Activated naive CD8-positive, alpha-beta T cell treated with anti-CD3 and anti-CD28 coated beads, Interleukin-2, amount 50 U/mL, for 24 hours (primary cell): Measurements from ENCODE around the gene STIM1.
"Not testable (repeated sequence)": the region's sequence is repeated elsewhere in the genome, so short reads cannot be mapped to it uniquely, and the experiment has no call there.

ENCODE experiments used
- ATAC-seq: fragments of 150-1000 bp; cut with Tn5 transposase; one replicate; pipeline ENCODE4 v1.10.0; 2021
- DNase-seq: peaks from one replicate; pipeline ENCODE4 v3.0.0; 2021
- H3K27ac Mint-ChIP-seq: one replicate; pipeline ENCODE4 v1.8.0; 2021; ENCODE audit warnings: mild to moderate bottlenecking, mixed read lengths
- H3K27me3 Mint-ChIP-seq: one replicate; pipeline ENCODE4 v1.8.0; 2021; ENCODE audit warnings: mixed read lengths
- H3K36me3 Mint-ChIP-seq: one replicate; pipeline ENCODE4 v1.8.0; 2021; ENCODE audit warnings: low read depth, mixed read lengths
- H3K4me1 Mint-ChIP-seq: one replicate; pipeline ENCODE4 v1.8.0; 2021; ENCODE audit warnings: mixed read lengths
- H3K4me3 Mint-ChIP-seq: one replicate; pipeline ENCODE4 v1.8.0; 2021; ENCODE audit warnings: mild to moderate bottlenecking, moderate library complexity, mixed read lengths
- H3K9me3 Mint-ChIP-seq: one replicate; pipeline ENCODE4 v1.8.0; 2021; ENCODE audit warnings: mixed read lengths

The STIM1 gene

GRCh38 chr11:4041731-4042391, 186.4 kb downstream of the STIM1 start:
- DNase-seq = no peak
- Mint-ChIP-seq H3K4me3 (no peak overlapping the region), H3K27ac (no peak overlapping the region), H3K36me3 (peaks cover 7% of the 10 kb centered on the region), H3K27me3 (no peaks in the 10 kb centered on the region), H3K9me3 (no peaks in the 10 kb centered on the region), H3K4me1 (peaks cover 17% of the 10 kb centered on the region)
- ATAC-seq = no peak

- Mint-ChIP-seq H3K36me3 (no peaks in the 10 kb centered on the region), H3K27me3 (no peaks in the 10 kb centered on the region), H3K4me3 (no peak overlapping the region), H3K27ac (no peak overlapping the region), H3K9me3 (no peaks in the 10 kb centered on the region), H3K4me1 (peaks cover 32% of the 10 kb centered on the region)
- ATAC-seq (no peak), DNase-seq (no peak)
These were observed 189.6 kb downstream of the STIM1 start for GRCh38 chr11:4044976-4045646.

- DNase-seq = no peak
- ATAC-seq = peak; percentile 78
These were observed 192.9 kb downstream of the STIM1 start for GRCh38 chr11:4048340-4048739.

GRCh38 chr11:4049006-4049405, 193.5 kb downstream of the STIM1 start:
- ATAC-seq (no peak), DNase-seq (no peak)
- no peak overlapping the region for H3K4me3 Mint-ChIP-seq
- no peaks in the 10 kb centered on the region for H3K9me3 Mint-ChIP-seq
- peaks cover 22% of the 10 kb centered on the region for H3K4me1 Mint-ChIP-seq
- peaks cover 14% of the 10 kb centered on the region for H3K36me3 Mint-ChIP-seq
- H3K27me3 Mint-ChIP-seq = no peaks in the 10 kb centered on the region
- H3K27ac Mint-ChIP-seq = no peak overlapping the region

More at GRCh38 chr11:4048340-4048739, 192.9 kb downstream of the STIM1 start:
- H3K4me3 Mint-ChIP-seq = no peak overlapping the region
- H3K27me3 Mint-ChIP-seq = no peaks in the 10 kb centered on the region
- H3K27ac Mint-ChIP-seq = no peak overlapping the region
- H3K9me3 Mint-ChIP-seq = no peaks in the 10 kb centered on the region
- peaks cover 25% of the 10 kb centered on the region for H3K4me1 Mint-ChIP-seq
- H3K36me3 Mint-ChIP-seq = peaks cover 14% of the 10 kb centered on the region

GRCh38 chr11:4050138-4050537, 194.7 kb downstream of the STIM1 start:
- peaks cover 14% of the 10 kb centered on the region for H3K36me3 Mint-ChIP-seq
- H3K4me3 Mint-ChIP-seq = no peak overlapping the region
- no peaks in the 10 kb centered on the region for H3K9me3 Mint-ChIP-seq
- H3K4me1 Mint-ChIP-seq = peaks cover 20% of the 10 kb centered on the region
- H3K27ac Mint-ChIP-seq = no peak overlapping the region
- H3K27me3 Mint-ChIP-seq = no peaks in the 10 kb centered on the region
- ATAC-seq (no peak), DNase-seq (no peak)

GRCh38 chr11:4053200-4053599, 197.7 kb downstream of the STIM1 start:
- H3K9me3 Mint-ChIP-seq, DNase-seq, H3K4me3 Mint-ChIP-seq, H3K27me3 Mint-ChIP-seq, ATAC-seq: not testable (repeated sequence)
- peaks cover 30% of the 10 kb centered on the region for H3K4me1 Mint-ChIP-seq
- H3K36me3 Mint-ChIP-seq = peaks cover 22% of the 10 kb centered on the region
- peak overlapping the region; percentile 4 for H3K27ac Mint-ChIP-seq

GRCh38 chr11:4054643-4055042, 199.2 kb downstream of the STIM1 start:
- peaks cover 25% of the 10 kb centered on the region for H3K36me3 Mint-ChIP-seq

GRCh38 chr11:4059424-4059823, 204.0 kb downstream of the STIM1 start:
- H3K27me3 Mint-ChIP-seq = no peaks in the 10 kb centered on the region
- DNase-seq (no peak), ATAC-seq (no peak)
- no peak overlapping the region for H3K4me3 Mint-ChIP-seq
- no peaks in the 10 kb centered on the region for H3K9me3 Mint-ChIP-seq
- peak overlapping the region; percentile 10 for H3K27ac Mint-ChIP-seq
- peaks cover 16% of the 10 kb centered on the region for H3K36me3 Mint-ChIP-seq
- peaks cover 27% of the 10 kb centered on the region for H3K4me1 Mint-ChIP-seq

More at GRCh38 chr11:4054643-4055042, 199.2 kb downstream of the STIM1 start:
- ATAC-seq (no peak), DNase-seq (no peak)
- H3K27ac Mint-ChIP-seq = no peak overlapping the region
- no peaks in the 10 kb centered on the region for H3K9me3 Mint-ChIP-seq
- no peak overlapping the region for H3K4me3 Mint-ChIP-seq
- no peaks in the 10 kb centered on the region for H3K27me3 Mint-ChIP-seq
- peaks cover 27% of the 10 kb centered on the region for H3K4me1 Mint-ChIP-seq

GRCh38 chr11:4060182-4060923, 204.9 kb downstream of the STIM1 start:
- H3K36me3 Mint-ChIP-seq = peaks cover 14% of the 10 kb centered on the region
- H3K4me1 Mint-ChIP-seq = peaks cover 35% of the 10 kb centered on the region
- H3K27me3 Mint-ChIP-seq = no peaks in the 10 kb centered on the region
- DNase-seq (no peak), ATAC-seq (no peak)
- H3K27ac Mint-ChIP-seq = no peak overlapping the region
- H3K9me3 Mint-ChIP-seq = no peaks in the 10 kb centered on the region
- no peak overlapping the region for H3K4me3 Mint-ChIP-seq

- Mint-ChIP-seq H3K36me3 (peaks cover 10% of the 10 kb centered on the region), H3K27ac (no peak overlapping the region), H3K4me1 (peaks cover 47% of the 10 kb centered on the region), H3K27me3 (no peaks in the 10 kb centered on the region), H3K4me3 (no peak overlapping the region), H3K9me3 (no peaks in the 10 kb centered on the region)
- ATAC-seq (no peak), DNase-seq (no peak)
These were observed 206.2 kb downstream of the STIM1 start for GRCh38 chr11:4061700-4062099.

GRCh38 chr11:4063348-4063747, 207.9 kb downstream of the STIM1 start:
- H3K9me3 Mint-ChIP-seq = no peaks in the 10 kb centered on the region
- H3K27me3 Mint-ChIP-seq = no peaks in the 10 kb centered on the region
- no peak overlapping the region for H3K27ac Mint-ChIP-seq
- DNase-seq (no peak), ATAC-seq (no peak)
- H3K4me3 Mint-ChIP-seq = no peak overlapping the region
- H3K36me3 Mint-ChIP-seq = peaks cover 10% of the 10 kb centered on the region
- peaks cover 46% of the 10 kb centered on the region for H3K4me1 Mint-ChIP-seq

GRCh38 chr11:4064278-4064955, 209.0 kb downstream of the STIM1 start:
- Mint-ChIP-seq H3K36me3 (peaks cover 7% of the 10 kb centered on the region), H3K27ac (no peak overlapping the region)

GRCh38 chr11:4065086-4065485, 209.6 kb downstream of the STIM1 start:
- H3K4me3 Mint-ChIP-seq = no peak overlapping the region
- H3K27ac Mint-ChIP-seq = no peak overlapping the region
- H3K27me3 Mint-ChIP-seq = no peaks in the 10 kb centered on the region
- H3K4me1 Mint-ChIP-seq = peaks cover 54% of the 10 kb centered on the region
- DNase-seq (no peak), ATAC-seq (peak; percentile 53)
- H3K36me3 Mint-ChIP-seq = peaks cover 5% of the 10 kb centered on the region
- no peaks in the 10 kb centered on the region for H3K9me3 Mint-ChIP-seq

More at GRCh38 chr11:4064278-4064955, 209.0 kb downstream of the STIM1 start:
- Mint-ChIP-seq H3K9me3 (no peaks in the 10 kb centered on the region), H3K4me3 (no peak overlapping the region), H3K27me3 (no peaks in the 10 kb centered on the region), H3K4me1 (peaks cover 48% of the 10 kb centered on the region)
- no peak for ATAC-seq
- DNase-seq = no peak

GRCh38 chr11:4065601-4066377, 210.3 kb downstream of the STIM1 start:
- Mint-ChIP-seq H3K9me3 (no peaks in the 10 kb centered on the region), H3K4me1 (peaks cover 54% of the 10 kb centered on the region)

More at GRCh38 chr11:4065601-4066377, 210.3 kb downstream of the STIM1 start:
- H3K27ac Mint-ChIP-seq = no peak overlapping the region
- DNase-seq (no peak), ATAC-seq (no peak)
- no peaks in the 10 kb centered on the region for H3K27me3 Mint-ChIP-seq
- H3K36me3 Mint-ChIP-seq = peaks cover 6% of the 10 kb centered on the region
- no peak overlapping the region for H3K4me3 Mint-ChIP-seq
